ENCODE measurements around the gene USP32.

USP32 gene

DNA sequence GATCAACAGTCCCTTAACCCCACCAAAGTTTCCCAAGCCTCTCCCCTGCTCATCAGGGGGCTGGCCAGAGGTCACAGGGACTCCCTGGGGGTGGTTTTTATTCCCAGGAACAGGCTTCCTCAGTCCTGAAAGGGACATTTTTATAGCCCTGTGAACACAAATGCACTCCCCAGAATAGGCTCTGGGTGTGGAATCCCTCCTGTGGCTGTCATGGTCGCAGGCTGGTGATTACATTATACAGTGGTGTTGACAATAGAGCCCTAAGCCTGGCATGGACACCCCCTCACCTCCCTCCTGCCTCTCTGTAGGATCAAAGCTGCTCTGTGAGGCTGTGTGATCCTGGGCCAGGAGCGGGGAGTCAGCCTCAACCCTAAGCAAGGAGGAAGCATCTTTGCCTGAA is 243.6 kb downstream of the USP32 start:
- DNase-seq: peak; percentile 25

DNA sequence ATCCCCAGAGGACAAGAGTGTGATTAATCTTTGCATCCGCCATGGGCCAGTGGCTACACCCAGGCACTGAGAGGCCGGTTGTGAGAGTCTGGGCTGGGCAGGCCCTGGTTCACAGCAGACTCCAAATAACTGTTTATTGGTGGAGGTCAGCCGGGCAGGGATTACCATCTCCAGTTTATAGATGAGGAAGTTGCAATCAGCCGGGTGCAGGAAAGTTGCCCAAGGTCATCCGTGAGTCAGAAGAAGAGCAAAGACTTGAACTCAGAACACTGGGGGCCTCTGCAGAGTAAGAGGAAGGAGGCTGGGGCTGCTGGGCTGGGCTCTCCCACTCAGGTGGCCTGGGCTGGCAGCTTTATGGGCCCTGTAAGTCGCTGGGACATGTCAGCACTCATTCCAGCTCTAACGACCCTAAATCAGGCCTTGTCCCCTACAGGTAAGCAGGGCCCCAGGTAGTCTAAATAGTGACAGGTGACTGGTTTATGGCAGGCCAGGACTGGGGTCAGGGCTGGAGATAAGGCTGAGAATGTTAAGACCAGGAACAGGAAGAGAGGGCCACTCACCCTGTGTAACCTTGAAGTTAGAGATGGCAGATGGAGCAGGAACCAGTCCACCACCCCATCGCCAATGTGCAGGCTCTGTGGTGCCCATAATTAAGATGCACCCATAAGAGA is 244.2 kb downstream of the USP32 start:
- no peak for DNase-seq

DNA sequence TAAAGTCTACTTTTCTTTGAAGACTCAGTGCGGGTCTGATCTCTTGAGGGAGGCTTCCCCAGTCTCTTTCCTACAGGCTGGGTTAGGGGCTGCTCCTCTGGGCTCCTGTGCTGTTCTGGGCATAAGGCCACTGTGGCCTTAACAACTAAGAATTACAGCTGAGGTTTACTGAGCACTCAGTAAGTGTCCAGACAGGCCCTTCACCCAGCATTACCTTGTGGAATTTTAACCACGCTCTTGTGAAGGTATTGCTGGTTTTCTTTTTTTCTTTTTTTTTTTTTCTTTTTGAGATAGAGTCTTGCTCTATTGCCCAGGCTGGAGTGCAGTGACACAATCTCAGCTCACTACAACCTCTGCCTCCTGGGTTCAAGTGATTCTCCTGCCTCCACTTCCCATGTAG is 245.7 kb downstream of the USP32 start:
- no peak for DNase-seq

DNA sequence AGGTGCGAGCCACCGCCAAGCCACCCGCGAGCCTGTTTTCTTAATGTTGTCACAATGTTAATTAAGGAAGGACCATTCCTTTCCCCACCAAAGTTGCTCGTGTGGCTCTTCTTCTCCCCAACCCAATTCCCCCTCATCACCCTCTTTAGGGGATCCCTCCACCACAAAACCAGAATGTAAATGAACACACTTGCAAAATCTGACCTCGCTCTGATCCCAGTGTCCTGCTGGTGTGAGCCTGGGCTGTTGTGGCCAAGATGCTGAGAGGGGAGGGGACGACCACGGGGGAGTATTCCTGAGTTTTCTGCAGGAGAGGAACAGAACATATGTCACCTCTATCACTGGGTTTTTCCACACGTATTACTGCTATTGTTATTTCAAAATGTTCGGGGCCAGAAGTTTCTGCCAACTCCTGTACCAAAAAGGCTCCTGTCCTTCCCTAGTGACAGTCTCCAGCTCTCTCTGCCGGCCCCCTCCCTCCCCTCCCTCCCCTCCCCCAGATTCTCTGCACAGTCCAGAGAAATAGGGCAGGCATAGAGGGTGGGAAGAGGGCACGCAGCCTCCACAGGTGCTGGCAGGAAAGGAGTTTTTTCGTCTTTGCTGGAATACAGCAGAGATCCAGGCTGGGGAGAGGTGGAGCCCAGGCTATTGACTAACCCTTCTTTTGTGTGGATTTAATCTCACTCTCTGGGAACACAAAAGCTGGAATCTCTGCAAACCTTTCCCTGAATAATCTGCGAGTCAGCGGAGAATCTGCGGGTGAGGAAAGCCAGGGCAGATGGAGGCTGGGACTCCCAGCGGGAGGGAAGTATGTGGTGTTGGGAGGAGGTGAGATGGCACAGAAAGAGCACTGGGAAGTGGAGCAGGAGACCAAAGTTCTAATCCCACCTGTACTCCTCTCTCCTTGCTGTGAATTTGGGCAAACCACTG is 246.7 kb downstream of the USP32 start:
- DNase-seq: peak; percentile 10

DNA sequence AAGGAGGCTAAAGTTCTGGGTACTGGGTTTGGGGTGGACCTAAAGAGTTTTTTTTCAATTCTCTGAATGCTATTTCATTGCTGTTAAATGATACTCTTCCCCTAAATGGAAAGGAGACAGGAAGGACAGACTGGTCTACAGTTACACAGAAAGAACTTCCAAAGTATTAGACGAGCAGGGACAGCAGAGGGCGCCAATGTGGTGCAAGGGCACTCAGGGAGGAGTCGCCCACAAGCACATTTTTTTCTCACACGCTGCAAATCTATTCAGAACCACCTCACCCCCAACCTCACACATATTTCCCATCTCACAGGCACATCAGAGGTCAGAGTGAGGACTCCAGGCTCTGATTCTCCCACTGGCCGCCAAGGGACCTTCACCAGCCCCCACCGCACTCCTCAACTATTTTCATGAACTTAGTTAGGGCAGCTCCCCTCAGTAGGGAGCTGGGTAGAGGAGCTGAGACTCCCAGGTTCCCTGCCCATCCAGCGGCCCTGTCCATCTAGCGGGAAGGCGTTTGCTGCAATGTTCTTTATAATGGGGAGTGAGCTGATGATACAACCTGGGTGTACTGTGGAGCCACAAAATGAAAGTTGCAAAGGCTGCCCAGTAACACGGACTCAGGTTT is 248.9 kb downstream of the USP32 start:
- DNase-seq: peak; percentile 81

DNA sequence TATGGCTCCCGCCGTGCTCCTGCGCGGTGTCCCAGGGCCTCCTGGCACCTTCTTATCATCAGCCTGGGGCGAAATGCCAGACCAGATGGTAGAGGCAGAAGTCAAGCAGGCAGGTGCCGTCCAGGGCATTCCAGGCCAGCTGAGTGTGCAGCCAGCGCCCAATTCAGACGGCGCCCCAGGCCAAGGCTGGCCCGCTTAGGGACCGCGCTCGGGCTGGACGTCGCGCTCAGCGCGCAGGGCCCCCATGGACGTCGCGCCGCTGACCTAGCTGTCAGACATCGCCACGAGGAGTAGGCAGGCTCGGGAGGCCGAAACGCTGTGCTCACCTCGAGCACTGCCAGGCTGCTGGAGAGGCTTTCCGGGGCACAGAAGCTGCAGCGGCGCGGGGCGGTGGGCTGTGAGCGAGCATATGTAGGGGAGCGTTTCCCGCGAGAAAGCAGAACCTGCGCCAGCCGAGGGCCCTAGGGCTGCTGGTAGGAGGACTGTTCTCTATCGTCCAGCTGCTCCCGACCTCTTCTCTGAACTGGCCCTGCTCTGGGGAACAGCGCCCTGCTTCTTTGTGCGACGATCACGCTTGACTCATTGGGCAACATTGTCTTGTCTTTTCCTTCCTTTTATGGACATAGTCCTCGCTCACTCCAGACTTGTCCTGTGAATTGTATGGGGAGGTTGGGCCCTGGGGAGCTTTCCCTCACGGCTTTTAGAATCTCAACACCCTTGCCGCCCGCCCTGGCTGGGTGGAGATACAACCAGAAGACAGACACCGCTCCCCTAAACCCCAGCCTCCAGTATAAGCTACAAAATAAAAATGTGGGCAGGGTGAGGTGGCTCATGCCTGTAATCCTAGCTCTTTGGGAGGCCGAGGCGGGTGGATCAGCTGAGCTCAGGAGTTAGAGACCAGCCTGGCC is 250.6 kb downstream of the USP32 start:
- DNase-seq: no peak

DNA sequence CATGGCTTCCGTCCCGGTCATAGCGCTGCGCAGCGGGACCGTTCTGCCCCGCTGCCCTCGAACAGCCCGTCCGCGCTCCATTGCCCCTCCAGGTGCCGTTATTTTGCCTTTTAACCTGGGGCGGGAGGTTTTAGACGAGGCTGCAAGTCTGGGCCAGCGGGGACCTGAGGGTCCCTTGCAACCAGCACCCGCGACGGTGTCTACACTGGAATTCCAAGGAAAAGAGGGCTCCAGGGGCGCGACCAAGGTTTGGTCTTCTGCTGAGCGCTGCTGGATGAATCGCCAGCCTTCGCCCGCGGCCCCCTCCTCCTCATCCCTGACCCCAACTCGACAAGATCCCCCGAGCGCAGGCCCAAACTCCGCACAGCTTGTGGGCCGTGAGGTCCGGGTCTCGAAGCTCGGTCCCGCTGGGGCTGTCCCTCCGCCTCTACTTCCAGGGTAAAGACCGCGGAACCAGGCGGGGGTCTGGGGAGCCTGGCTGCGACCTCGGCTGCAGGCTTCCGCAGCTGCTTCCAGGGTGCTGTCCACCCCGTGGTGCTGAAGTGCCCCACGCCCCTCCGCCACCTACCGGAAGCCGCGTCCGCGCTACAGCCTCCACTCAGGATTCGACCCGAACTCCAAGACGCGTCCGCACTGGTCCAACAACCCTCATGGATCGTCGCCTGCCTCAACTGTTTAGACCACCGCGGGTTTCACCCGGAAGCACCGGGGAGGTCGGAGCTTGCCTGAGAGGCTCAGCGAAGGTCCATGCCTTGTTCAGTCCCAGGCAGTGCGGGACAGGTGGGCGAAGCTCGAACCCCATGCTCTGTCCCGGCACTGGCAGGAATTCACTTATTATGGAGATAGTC is 252.3 kb downstream of the USP32 start:
- no peak for DNase-seq

DNA sequence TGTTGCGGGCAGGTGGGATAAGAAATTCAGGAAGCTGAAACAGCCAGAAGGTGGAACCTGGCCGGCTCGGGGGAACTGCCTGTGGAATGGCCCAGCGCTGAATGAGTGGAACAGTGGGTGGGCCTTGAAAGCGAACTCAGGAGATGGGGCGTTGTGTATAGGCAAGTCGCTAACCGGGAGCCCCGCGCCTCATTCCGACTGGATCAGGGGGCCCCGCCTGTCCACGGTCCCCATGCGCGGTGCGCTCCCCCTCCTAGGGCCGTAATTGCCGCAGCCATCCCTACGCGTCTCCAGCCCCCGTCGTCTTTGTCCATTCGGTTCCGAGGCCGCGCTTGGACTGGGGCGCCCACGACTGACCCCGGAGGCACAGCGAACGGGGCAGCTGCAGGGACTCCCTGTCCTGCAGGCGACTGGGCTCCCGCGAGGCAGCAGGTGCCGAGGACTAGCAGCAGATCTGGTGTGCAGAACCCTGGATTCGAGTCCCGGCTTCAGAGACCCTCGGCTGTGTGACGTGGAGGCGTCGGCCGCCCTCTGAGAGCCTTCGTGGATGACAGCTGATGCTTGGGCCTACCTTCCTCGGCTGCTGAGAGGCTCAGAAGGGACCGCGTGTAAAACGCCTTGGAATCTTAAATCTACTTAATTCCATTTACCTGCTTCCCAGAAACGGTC is 253.0 kb downstream of the USP32 start:
- DNase-seq: no peak

DNA sequence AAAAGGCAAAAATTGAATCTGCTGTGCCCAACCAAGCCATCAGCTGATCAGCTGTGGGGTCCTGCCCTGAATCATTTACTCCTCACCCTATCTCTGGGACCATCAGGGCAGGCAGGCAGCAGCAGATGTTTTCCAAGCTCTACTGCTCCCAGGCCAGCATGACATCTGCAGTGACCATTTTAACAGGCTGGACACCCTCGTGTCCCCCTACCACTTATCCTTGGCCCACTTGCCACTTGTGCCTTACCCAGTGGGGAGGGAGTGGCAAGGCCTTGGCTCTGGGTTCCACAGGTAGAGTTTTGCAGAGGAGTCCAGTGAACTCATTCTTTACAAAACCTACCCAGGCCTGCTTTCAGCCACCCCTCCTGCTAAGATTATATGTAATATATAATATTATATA is 254.2 kb downstream of the USP32 start:
- DNase-seq: no peak

DNA sequence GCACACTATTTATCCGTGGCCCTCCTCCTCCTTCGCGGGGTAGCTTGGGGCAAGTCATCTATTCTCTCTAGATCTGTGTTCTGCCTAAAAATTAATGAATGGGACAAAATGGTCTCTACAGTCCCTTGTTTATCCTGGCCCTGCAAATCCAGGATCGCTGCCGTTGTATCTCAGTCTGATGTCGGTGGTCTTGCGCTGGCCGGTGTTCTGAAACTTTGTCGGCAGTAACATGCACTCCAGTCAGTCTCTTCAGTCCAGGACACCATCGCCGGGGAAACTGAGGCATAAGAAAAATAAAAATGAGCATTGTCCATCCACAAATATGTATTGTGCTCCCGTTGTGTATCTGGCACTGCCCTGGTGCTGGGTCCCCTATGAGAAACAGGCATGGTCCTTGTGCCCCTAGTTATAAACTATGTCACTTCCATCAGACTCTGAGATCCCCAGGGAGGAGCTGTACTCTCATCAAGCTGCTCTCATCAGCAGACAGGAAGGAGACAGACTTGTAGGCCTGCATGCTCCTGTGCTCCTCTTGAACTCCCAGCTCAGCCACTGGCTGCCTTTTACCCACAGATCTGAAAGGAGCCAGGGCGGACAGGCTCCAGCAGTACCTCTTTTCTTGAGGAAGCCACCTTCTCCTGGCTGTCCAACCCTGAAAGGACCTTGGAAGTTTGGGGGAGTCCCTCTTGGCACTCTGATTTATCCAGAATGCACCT is 255.8 kb downstream of the USP32 start:
- no peak for DNase-seq

DNA sequence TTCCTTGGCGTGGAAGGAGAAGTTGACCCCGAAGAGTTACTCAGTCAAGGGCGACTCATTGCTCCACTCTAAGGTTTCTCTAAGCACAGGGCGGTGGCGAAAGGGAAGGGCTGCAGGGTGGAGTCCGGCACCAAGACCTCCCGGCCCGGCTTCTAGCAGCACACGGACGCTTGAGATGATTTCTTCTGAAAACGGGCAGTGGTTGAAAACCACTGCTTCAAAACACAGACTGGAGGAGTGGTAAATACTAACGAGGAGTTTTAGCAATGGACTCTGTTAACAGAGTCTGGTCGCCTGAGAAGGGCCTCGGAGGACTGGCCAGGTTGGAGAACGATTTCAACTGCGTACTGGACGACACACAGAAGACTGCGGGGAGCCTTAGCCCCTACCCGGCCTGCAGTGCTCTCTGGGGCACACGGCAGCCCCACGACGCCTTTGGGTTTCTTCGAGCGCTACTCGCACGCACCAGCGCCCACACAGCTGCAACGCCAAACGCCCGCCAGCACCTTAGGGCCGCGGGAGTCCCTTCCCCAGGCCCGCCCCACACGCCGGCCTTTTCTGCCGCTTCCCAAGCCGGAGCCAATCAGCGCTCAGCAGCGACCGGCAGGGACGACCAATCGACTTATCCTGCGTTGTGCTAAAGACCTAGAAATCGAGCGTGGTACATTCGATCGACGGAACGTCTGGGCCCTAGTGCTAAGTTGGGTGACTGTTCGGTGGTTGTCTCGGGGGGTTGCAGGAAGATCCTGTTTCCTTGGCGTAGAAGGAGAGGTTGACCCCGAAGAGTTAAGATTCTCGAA is 256.6 kb downstream of the USP32 start:
- DNase-seq: peak; percentile 94

DNA sequence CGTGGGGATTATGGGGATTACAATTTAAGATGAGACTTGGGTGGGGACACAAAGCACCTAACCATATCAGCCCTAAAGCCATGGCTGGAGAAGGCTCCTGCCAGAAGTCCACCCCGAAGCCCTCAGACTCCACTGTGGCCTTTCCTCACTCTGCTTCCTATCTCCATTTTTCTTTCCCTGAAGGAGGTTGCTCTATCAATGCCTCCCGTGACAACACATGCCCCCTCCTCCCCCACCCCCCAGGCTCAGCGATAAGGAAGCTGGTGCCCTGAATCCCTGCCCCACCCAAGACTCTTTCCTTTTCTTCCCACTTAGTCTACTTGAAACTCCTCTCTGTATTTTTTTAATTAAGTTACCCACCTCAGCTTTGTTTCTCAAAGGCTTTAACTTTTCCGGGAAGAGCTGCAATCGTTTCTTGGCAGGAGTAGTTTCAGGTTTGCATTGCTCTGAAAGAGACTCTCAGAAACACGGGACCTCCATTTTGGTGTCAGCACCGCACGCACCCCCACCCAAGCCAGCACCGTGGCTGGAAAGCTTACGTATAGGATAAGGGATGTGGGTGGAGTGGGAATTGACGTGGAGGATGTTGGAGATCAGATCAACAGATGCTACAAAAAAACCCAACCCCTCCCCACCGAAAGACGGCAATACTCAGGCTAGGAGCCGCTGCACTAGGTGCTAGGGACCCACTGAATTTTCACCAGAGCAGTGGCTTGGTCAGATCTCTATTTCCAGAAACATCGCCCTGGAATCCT is 257.4 kb downstream of the USP32 start:
- peak; percentile 13 for DNase-seq

DNA sequence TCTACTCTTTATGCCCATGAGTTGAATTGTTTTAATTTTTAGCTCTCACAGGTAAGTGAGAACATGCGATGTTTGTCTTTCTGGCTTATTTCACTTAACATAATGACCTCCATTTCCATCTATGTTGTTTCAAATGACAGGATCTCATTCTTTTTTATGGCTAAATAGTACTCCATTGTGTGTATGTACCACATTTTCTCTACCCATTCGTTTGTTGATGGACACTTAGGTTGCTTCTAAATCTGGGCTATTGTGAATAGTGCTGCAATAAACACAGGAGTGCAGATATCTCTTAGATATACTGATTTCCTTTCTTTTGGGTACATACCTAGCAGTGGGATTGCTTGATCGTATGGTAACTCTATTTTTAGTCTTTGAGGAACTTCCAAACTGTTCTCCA is 261.5 kb downstream of the USP32 start:
- DNase-seq: no peak

DNA sequence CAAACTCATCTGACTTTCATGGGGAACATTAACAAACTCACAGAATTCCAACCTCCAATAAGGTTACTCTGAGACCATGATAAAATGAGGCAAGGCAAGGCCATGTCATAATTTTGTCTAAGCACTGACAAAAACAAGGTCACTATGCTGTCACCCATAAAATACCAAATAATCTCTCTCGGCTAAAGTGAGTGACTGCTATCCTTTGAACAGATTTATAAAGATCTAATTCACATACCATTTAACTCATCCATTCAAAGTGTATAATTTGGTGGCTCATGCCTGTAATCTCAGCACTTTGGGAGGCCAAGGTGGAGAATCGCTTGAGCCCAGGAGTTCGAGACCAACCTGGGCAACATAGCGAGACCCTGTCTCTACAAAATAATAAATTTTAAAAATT is 262.8 kb downstream of the USP32 start:
- DNase-seq: no peak

Measured in NCI-H345 (cell line).